Measurements from ENCODE around the gene ANKRD61. TPM values are rescaled to one million over a fixed set of nuclear protein-coding genes. Genes with fewer than 3 reads are reported as not detected.
"Not testable (repeated sequence)": the region's sequence is repeated elsewhere in the genome, so short reads cannot be mapped to it uniquely, and the experiment has no call there.

The ANKRD61 gene
- 0.23 and 0.38 TPM in 2 replicates for total RNA-seq (2014; rRNA removed)
- polyA plus RNA-seq (2012) = 0.55 TPM

DNA sequence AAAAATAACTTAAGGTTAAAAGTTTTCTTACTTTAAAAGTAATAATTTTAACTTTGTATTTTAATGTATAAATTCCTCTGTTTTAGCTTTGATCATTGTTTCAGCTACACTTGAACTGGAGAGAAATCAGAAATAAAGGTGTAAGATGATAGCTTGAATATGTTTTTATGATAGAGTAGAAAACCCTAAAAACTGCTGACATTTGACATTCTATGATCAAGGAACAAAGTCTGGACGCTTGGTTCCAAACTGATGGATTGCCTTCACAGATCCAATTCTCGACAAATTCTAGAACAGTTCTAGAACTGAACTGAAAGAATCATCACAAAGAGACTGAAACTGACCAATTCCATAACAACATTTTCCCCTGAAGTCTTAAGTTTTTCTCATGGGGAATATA lies at the start of gene ANKRD61:
TSS of gene ANKRD61 (plus strand) at position 389 of the 400 bp plus-strand sequence. CDS start at position 389, 0 bp downstream.
- DNase-seq (ENCODE audit: low read depth) = no peak

DNA sequence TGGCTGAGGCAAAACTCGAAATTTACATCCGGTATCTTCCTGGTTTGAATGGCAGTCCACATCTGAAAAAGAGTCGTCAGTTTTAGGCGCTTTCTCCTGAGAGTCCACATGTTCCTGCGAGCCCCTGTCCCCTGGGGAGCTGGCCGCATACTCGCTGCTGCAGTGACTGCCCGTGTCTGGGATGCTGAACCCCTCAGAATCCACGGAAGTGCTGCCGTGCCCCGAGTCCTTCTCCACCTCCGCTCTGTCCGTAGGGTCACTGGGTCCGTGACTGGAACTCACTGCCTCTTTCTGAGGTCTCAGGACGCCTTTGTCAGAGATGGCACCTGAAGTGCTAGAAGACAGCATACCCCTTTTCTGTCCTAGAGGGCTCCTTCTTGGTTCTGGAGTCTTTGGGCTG lies 44.1 kb upstream of the ANKRD61 start:
- not testable (repeated sequence) for DNase-seq (ENCODE audit: low read depth)

DNA sequence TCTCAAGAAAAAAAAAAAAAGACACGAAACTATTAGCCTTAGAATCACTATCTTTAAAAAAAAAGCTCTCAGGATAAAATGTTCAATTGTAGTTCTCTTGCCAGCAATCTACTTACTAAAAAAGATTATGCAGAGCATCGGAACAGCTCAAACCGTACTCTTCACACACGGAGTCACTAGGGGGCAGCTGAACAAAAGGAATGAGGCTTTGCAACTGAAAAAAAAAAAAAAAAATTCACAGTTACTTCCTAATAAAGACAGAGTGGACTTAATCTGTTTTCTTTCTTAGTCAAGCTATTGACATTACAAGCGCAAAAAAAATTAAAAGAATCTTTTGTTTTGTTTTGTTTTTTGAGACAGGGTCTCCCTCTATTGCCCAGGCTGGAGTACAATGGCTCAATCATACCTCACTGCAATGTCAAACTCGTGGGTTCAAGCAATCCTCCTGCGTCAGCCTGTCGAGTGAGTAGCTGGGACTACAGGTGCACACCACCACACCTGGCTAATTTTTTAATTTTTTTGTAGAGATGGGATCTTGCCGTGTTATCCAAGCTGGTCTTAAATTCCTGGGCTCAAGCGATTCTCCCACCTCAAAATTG lies 33.9 kb upstream of the ANKRD61 start:
- peak; percentile 70 for DNase-seq (ENCODE audit: low read depth)

DNA sequence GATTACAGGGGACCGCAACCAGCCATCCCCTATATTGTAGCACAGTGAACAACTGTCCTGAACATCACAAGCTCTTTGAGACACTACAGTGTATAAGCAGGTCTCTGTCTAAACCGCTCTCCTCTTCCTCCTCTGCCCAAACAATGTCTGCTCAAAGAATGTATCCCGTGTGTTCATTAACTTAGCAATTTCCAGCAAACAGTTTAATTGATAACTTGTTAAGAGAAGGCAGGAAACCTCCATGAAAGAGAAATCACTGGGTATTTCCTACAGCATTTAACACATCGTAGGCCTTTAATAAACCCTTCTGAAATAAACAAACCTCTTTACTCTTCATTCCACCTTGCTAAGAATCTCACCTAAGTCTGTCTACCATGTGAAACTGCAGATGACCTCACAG lies 23.8 kb upstream of the ANKRD61 start:
- DNase-seq (ENCODE audit: low read depth) = no peak

DNA sequence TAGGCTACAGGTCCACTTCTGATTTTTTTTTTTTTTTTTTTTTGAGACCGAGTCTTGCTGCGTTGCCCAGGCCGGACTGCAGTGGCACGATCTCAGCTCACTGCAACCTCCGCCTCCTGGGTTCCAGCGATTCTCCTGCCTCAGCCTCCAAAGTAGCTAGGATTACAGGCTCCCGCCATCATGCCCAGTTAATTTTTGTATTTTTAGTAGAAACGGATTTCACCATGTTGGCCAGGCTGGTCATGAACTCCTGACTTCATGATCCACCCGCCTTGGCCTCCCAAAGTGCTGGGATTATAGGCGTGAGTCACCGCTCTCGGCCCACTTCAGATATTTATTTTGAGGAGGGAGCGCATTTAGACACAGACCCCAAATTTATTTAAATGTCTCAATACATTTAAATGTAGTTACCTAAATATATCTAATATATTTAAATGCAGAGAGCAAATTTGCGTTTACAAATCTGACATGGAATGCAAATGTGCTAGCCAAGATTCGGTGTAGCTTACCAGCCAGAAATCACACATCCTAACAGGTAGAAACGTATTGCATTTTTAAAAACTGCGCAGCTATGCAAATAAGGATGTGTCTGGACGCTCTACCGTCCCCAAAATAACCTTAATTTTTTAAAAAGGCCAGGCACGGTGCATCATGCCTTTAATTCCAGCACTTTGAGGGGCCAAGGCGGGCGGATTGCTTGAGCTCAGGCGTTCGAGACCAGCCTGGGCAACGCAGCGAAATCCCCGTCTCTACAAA lies 23.2 kb upstream of the ANKRD61 start:
- peak; percentile 22 for DNase-seq (ENCODE audit: low read depth)

DNA sequence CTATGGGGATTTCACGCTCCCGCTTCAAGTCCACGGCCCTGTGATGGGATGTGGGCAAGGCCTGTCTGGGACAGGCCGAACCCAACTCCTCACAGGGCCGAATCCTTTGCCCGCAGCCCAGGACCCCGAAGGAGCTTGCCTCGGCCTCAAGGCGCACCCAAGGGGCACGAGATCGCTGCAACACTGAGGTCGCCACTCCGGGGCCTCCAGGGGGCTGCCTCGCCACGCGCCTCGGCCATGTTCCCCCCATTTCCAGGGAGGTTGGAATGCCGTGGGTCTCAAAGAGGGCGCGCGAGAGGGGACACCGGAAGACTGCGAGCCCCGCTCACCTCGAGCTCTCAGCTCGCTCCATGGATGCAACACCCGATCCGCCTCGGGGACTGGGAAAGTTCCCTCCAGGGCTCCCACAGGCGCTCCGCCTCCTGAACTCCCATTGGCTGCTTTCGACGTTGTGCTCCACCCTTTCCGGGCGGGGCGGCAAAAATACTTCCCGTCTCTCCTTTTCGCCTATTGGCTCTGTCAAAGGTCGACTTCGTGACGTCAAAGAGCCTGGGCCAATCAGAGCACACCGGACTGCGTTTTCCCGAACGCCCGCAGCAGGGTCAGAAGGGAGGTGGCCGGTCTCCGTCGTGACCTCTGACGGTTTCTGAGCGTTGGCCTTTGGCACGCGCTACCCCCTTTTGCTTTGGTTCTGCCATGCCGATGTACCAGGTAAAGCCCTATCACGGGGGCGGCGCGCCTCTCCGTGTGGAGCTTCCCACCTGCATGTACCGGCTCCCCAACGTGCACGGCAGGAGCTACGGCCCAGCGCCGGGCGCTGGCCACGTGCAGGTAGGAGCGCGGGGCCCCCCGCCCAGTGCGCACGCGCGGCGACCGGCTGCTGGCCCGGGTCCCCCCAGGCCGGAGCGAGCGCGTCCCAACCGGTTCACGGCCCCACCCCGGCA lies 22.2 kb upstream of the ANKRD61 start, which contains the start of the genes AIMP2 and PMS2:
TSS of gene AIMP2 (plus strand) at position 605 of the 944 bp plus-strand sequence. CDS start at position 697, 92 bp downstream.
TSS of gene PMS2 (minus strand) at position 382 of the 944 bp plus-strand sequence. CDS start at position 352, 30 bp downstream.
- DNase-seq (ENCODE audit: low read depth) = peak; percentile 100

DNA sequence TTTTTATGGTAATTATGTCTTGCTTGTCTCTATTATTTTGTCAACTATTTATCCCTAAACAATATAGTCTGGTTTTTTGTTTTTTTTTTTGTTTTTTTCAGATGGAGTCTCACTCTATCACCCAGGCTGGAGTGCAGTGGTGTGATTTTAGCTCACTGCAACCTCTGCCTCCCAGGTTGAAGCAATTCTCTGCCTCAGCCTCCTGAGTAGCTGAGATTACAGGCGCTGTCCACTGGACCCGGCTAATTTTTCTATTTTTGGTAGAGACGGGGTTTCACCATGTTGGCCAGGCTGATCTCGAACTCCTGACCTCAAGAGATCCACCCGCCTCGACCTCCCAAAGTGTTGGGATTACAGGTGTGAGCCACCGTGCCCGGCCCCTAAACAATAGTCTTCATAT lies 20.8 kb upstream of the ANKRD61 start:
- DNase-seq (ENCODE audit: low read depth) = not testable (repeated sequence)

DNA sequence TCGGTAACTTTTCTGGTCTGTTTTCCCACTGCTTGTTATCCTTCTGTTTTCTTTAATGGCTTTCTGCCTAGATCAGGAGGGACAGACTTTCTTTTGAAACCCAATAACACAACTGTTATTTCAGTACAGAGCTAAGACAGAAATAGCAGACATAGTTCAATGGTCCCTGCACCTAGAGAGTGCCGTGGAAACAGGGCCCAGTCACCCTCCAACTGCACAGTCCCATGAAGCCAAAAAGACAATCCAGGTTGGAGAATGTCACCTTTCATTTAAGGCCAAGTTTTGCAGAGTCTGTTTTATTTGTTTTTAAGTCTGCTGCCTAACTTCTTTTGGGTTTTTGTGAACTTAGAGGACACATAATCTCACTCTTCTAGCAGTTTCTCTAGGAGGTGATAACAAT lies 19.6 kb upstream of the ANKRD61 start:
- no peak for DNase-seq (ENCODE audit: low read depth)

DNA sequence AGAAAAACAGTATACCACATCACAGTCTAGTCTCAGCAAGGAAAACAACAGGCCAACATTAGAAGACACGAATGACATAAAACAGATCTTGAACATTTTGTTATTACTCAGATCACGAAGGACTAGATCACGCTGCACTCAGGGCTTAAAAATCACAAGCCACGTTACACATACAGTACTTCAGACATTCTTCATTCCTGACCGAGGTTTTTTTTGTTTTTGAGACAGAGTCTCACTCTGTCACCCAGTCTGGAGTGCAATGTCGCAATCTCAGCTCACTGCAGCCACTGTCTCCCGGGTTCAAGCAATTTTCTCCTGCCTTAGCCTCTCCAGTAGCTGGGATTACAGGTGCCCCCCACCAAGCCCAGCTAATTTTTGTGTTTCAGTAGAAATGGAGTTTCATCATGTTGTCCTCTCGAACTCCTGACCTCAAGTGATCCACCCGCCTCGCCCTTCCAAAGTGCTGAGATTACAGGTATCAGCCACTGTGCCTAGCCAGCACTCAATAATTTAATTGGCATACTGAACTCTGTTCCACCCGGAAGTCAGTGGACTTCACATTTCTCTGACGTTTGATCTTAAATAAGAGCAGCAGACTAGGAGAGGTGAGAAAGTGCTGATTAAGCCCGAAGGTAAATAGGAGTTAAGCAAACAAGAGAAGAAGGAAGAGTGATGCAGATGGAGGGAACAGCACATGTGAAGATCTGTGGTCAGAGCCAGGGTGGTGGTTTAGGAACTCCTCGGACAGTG lies 18.6 kb upstream of the ANKRD61 start:
- no peak for DNase-seq (ENCODE audit: low read depth)

DNA sequence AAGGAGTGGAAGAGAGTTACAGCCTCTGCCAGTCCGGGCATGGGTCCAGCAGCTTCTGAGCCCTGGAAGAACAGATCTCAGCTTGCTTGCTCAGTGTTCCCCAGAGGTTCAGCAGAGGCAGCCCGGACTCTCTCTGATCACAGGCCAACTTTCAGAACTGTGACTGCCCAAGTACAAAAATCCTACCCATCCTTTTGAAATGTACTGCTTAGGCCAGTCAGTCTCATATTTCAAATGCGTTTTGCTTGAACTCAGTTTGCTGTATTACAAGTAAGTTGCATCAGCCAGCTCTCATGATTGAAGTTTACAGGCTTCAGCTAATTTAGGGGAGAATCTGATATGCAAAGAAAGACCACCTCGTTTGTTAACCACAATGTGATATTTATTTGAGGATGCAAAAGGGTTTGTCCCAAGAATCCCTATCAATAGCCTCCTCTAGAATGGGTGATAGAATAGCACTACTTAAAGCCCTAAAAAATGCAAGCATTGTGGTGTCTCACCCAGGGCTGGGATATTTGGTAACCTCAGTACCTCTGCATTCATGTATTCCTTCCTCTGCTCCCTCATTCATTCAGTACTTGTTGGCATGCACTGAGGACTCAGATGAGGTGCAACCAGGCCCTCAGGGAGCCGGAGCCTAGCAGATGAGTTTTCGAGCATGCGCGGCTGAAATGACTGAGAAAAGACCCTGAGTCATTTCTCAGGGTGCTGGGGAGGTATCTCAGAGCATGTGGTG lies 15.1 kb upstream of the ANKRD61 start:
- DNase-seq (ENCODE audit: low read depth) = peak; percentile 90

DNA sequence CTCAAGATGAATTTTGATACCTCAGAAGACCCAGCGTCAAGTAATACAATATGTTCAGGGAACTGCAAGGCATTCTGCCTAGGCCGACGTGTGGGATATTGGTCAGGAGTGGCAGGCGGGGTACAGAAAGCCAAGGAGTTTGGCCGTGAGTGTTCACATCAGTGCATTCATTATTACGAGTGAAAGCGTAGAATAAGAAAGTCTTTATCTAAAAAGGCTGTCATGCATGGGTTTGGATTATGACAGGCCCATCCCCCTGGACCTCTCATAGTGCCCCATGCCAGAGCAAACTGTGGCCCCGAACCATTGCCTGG lies 14.6 kb upstream of the ANKRD61 start:
- DNase-seq (ENCODE audit: low read depth) = no peak

DNA sequence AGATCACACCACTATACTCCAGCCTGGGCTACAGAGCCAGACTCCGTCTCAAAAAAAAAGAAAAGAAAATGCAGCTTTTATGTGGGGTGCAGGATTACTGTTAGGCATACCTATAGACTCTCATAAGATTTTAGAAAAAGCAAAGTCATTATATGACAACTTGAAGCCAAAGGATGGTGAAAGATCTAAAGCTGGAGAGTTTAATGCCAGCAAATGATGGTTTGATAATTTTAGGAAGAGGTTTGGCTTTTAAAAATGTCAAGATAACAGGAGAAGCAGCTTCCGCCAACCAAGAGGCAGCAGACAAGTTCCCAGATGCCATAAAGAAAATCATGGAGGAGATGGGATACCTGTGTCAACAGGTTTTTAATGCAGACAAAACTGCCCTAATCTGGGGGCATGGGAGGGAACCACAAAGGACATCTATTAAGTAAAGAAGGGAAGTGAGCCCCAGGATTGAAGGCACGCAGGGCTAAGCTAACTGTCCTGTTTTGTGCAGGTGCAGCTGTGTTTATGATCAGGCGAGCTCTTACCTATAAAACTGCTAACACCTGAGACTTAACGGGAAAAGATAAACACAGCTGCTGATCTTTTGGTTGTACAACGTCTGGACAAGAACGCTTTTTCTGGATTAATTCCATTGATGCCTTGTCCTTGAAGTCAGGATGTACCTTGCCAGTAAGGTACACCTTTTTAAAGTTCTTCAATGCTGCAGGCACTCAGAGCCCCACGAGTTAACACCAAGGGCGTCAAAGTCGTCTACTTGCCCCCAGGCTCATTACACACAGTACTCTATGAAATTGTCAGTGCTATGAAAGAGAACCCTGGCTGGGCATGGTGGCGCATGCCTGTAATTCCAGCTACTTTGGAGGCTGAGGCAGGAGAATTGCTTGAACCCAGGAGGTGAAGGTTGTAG lies 10.5 kb upstream of the ANKRD61 start:
- no peak for DNase-seq (ENCODE audit: low read depth)

DNA sequence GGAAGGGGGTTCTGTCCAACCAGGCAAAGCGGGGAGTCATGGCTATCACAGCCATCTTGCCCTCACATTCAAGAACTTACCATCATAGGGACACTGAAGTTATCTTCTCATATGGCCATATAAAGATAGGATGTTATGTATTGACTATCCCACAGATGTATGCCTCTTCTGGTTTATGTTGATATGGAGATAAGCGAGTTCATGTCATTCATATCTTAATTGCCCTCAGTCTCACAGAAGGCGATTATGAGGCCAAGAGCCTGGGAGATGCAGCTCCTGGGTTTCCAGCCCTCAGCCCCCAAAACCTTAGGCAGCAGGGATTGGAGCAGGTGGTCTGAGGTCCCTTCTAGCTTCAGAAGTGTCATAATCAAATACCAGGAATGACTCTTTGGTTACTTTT lies 8.5 kb upstream of the ANKRD61 start:
- no peak for DNase-seq (ENCODE audit: low read depth)

DNA sequence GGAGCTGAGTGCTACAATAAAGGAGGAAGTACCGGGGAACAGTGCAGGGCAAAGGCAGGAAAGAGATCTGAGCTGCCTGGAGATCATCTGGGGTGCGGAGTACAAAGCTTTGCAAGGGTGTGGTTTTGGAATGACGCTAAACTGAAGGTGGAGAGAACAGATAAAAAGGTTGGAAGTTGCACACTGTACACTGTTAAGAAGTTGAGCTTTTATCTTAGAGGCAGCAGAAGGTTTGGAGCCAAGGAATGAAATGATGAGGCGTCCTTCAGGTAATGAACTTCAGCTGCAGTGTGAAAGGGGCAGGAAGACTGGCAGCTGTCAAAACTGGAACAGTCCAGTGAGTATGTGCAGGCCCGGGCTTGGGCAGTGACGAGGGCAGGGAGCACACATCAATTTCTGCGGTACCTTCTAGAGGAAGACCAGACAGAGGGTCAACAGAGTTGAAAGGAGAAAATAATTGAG lies 7.2 kb upstream of the ANKRD61 start:
- DNase-seq (ENCODE audit: low read depth) = no peak

DNA sequence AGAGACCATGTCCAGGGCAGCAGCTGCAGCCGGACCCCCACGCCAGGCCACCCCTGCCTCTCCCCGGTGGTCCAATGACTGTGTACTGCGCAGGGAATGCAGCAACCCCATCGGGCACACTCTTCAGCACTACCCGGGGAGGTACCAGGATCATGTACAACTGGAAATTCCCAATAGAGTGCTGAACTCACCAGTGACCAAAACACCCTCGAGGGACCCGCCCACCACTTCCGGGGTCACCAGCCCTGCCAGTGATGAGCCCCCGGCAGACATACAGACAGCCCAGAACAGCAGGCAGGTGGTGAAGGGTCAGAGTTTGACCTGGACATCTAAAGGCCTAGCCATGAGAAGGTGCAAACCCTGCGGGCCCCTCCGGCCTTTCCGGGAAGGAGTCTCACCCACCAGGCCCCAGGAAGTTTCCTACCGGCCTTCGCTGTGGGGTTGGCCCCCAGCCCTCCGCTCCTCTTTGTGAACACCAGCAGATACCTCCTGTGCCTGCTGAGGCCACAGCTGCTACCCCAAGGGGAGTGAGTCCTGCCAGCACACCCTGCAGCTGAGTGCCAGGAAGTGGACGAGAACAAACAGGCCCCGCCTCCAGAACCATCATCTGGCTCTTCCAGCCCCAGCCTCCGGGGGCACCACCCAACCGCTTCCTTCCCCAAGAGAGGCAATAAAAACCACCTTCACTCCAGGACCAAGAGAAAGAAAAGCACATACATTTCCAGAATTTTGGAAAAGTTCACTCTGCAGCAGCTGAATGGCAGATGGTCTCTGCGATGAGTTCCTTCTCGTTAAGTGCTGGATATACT lies 5.0 kb upstream of the ANKRD61 start:
- peak; percentile 83 for DNase-seq (ENCODE audit: low read depth)

DNA sequence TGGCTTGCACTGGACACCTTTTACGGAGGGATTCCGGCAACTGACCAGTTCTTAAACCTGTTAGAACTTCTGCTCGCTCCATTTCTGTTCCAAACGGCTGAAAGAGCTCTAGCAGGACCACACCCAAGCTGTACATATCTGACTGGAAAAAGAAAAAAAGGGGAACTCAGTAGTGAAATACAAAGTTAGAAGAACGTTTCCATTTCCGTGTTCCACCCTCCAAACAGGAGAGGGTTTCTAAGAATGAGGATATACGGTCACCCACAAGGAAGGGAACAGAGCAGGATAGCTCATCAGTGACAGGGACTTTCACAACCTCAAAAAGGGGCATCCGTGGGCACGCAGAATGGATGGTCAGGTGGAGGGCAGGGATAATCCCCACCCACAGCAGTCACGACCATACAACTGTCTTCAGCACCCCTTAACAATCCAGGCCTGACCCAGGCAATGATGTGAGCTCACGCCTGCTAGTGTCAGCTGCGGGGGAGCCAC lies 4.3 kb upstream of the ANKRD61 start:
- DNase-seq (ENCODE audit: low read depth) = no peak

DNA sequence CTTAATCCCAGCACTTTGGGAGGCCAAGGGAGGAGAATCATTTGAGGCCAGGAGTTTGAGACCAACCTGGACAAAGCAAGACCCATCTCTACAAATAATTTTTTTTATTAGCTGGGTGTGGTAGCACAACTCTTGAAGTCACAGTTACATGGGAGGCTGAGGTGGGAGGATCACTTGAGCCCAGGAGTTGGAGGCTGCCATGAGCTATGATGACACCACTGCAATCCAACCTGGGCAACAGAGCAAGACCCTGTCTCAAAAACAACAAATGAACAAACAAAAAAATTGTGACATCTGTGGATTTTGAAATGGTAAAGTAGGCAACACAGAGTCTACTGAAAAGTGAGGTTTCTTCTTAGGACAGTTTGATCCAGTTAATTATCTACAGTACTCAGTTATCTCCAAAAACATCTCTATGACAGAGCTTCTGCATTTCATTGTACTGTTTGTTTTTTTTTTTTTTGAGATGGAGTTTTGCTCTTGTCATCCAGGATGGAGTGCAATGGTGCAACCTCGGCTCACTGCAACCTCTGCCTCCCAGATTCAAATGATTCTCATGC lies 3.3 kb upstream of the ANKRD61 start:
- no peak for DNase-seq (ENCODE audit: low read depth)

DNA sequence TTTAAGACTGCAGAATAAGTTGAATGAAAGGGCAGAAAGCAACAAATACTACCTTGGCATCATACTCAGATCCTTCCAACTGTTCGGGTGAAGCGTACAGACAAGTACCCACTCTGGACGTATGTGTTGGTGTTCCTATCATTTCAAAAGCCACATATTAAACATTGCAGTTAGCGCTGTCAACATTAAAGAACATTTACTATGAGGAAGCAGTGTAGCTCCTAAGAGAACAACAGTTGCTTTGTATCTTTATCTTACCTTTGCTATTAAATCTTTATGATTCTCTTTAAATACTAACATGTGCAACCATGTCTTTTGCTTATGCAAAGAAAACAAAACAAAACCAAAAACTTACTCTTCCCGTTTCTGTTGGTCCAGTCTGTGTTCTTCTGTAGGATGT lies 2.6 kb upstream of the ANKRD61 start:
- DNase-seq (ENCODE audit: low read depth) = no peak
